ENCODE data around the gene POC1A.

- TF ChIP-seq ZNF792 (tag by site-specific recombination; IDR thresholded peaks at IDR 0.05) (no peak), MZF1 (tag by site-specific recombination; IDR thresholded peaks at IDR 0.05; ENCODE audit: borderline replicate concordance) (no peak)
These were observed 34.3 kb upstream of the POC1A start for GRCh38 chr3:52188556-52188955.

Measured in HEK293 (cell line).